GM19238 (cell line): ENCODE measurements around the gene TNK1.
"Not testable (repeated sequence)": the region's sequence is repeated elsewhere in the genome, so short reads cannot be mapped to it uniquely, and the experiment has no call there.

Experiments
- DNase-seq: peaks from one replicate; pipeline ENCODE4 v3.0.0; 2011; ENCODE audit warnings: low spot score; ENCODE audit not compliant: insufficient read length

The TNK1 gene

DNA sequence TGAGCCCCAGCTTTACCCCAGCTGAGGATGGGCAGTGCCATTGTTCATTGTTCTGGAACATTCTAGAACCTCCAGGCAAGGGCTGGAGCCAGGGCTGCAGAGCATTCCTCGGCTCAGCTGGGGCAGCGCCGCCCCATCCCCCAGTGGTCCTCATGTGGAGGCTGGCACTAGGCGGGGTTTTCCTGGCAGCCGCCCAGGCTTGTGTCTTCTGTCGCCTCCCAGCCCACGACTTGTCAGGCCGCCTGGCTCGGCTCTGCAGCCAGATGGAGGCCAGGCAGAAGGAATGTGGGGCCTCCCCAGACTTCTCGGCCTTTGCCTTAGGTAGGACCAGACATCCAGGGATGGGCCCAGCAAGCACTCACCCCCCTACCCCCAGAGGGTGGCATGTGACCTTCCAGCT, 25.8 kb upstream of the TNK1 start, which contains the start of gene TMEM95:
Gene TMEM95, plus strand, starts transcription at position 104 of the 400 bp plus-strand sequence. Its CDS starts 49 bp downstream, at position 153.
- no peak for DNase-seq

DNA sequence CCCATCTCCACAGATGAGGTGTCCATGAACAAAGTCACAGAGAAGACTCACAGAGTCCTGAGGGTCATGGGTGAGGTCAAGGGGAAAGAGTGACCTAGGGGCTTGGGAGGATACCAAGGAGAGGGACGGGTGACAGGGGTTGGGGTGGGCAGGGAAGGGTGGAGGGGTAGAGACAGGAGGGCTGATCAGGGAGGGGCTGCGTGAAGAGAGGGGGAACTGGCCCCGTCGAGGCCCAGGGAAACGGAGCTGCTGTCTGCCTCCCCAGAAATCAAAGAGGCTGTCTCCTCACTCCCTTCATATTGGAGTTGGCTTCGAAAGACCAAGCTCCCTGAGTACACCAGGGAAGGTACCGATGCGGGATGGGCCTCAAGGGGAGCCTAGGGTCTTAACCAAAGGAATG, 25.3 kb upstream of the TNK1 start:
- no peak for DNase-seq

DNA sequence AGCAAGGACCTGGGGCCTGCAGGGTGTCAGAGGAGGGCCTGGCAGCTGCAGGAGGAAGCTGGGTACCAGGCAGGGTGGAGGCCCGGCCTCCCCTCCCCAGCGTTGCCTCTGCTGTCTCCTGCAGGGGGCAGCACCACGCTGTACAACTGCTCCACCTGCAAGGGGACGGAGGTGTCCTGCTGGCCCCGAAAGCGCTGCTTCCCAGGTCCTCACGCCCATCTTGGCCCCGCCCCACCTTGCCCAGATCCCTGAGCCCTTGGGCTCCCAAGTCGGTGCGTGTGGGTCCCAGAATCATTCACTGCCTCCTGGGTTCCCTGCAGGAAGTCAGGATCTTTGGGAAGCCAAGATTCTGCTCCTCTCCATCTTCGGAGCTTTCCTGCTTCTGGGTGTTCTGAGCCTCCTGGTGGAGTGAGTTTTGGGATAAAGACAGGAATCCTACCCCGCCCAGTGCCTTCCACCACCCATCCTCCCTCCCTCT, 24.8 kb upstream of the TNK1 start:
- peak; percentile 86 for DNase-seq

DNA sequence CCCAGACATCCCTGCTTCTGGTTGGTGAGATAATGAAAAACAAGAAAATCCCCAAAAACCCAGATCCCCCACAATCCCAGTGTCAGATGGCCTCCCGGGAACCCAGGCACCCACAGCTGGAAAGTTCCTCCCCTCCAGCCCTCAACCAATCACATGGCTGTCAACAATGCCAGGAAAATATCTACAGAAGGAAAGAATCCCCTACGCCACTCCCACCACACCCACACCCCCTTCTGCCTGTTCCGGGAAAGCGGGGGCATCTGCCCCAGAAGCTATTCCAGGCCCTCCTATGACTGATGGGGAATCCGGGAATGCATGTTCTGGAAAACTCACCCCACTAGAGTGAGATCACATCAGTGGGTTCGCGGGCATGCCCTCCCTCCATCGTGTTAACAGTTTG, 24.1 kb upstream of the TNK1 start:
- no peak for DNase-seq

DNA sequence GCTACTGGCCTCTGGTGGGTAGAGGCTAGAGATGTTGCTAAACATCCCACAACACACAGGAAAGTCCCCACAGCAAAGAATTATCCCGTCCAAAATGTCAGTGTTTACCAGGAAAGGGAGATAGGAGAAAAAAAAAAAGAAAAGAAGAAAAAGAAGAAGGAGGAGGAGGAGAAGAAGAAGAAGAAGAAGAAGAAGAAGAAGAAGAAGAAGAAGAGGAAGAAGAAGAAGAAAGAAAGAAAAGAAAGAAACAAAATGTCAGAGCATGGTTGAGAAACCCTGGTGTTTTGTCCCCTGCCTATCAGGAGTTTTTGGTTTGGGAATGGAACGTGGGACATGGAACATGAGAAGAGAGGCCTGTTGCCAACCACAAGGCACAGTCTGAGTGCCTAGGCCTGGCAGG, 23.5 kb upstream of the TNK1 start:
- no peak for DNase-seq

DNA sequence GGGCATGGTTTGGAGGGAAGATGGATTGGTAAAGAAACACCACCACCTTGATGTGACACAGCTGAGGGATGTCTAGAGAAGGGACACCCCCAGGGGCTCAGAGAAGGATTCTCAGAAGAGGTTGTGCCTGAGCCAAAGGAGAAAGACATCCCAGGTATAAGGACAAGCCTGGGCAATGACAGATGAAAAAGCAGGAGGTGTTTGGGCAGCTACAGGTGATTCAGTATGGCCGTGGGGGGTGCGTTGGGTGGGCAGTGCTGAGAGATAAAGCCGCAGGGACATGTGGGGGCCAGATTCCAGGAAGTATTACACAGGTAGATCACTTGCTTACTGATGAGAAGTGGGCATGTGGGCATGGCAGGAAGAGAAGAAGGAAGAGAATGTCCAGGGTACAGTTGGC, 19.0 kb upstream of the TNK1 start:
- no peak for DNase-seq

DNA sequence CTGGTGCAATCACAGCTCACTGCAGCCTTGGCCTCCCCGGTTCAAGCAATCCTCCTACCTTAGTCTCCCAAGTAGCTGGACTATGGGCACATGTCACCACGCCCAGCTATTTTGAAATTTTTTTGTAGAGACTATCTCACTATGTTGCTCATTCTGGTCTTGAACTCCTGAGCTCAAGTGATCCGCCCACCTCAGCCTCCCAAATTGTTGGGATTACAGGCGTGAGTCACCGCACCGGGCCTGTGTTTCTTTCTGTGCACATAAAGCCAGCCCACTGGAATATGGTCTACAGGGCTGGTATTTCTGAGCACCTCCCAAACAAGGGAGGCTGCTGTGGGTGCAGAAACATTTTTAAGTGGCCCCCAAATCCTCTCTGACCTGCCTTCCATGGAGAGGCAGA, 17.6 kb upstream of the TNK1 start:
- no peak for DNase-seq

DNA sequence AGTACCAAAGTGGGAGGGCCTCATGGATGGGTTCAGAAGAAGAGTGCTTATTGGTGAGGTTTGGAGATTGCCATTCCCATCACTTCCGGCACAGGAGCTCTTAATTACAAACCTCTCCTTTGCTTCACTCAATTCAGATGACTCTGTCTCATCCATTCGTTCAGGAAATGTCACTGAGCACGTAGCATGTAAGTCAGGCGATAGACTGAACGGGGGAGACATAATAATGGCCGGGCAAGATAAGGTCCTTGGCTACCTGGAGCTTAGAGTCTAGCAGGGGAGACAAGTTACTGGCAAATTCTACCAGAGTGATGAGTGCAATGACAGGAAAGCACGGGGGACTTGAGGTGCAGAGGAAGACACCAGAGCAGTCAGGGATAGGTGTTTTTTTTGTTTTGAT, 14.9 kb upstream of the TNK1 start:
- not testable (repeated sequence) for DNase-seq

DNA sequence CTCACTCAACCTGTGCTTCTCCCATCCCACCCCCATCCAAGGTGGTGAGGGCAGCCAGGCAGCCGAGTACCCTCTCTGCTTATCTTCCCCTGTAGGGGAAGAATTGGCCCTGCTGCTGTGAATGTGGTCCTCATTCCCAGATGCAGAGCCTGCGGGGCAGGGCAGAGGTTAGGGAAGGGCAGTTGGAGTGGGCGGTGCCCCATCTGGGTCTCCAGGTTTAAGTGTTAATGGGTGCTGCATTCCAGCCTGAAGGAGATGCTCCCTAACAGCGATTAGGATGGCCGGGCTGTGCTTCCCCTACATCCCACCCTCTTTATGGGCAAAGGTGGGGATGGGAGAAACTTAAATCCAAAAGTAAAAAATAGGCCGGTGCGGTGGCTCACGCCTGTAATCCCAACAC, 13.8 kb upstream of the TNK1 start:
- DNase-seq: no peak

DNA sequence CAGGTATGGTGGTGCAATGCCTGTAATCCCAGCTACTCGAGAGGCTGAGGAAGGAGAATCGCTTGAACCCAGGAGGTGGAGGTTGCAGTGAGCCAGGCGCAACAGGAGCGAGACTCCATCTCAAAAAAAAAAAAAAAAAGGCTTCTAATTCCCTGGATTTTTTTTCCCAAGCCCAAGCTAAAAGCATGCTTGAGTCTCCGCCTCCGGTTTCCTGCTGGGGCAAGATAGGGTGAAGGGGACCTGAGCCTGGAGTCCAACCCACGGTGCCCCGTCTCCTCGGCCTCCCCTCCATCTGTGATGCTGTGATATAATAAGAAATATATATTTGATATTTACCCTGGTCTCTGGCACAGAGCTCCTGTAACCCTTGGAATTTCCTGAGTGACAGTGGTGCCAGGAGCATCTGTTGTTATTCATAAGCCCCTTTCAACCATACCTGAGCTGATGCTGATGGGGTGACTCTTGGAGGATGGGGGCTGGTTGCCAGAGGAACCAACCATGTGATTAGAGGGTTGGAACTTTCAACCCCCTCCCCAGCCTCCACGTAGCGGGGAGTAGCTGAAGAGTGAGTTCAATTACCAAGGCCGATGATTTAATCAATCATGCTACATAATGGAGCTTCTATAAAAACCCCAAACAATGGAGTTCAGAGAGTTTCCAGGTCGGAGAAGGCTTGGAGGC, 12.8 kb upstream of the TNK1 start:
- no peak for DNase-seq

DNA sequence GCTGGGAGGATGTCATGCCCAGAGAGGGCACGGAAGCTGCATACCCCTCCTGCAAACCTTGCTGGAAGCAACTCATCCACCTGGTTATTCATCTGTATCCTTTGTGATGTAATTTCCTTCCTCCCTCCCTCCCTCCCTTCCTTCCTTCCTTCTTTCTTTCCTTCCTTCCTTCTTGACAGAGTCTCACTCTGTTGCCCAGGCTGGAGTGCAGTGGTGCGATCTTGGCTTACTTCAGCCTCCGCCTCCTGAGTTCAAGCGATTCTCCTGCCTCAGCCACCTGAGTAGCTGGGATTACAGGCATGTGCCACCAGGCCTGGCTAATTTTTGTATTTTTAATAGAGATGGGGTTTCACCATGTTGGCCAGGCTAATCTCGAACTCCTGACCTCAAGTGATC, 12.3 kb upstream of the TNK1 start:
- DNase-seq: not testable (repeated sequence)

DNA sequence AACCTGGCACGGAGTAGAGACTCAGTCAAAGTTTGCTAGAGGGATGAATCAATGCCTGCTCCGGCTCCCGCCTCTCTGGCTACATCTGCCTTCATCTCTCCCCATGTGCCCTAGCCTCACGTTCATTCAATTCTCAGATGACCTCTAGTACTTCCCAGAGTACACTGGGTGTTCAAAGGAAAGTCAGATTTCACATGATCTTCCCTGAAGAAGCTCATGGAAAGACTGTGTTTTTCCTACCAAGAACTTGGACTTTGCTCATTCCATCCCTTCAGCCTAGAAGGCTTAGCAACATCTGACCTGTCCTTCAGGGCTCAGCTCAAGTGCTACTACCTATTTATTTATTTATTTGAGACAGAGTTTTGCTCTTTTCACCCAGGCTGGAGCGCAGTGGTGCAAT, 11.1 kb upstream of the TNK1 start:
- no peak for DNase-seq

DNA sequence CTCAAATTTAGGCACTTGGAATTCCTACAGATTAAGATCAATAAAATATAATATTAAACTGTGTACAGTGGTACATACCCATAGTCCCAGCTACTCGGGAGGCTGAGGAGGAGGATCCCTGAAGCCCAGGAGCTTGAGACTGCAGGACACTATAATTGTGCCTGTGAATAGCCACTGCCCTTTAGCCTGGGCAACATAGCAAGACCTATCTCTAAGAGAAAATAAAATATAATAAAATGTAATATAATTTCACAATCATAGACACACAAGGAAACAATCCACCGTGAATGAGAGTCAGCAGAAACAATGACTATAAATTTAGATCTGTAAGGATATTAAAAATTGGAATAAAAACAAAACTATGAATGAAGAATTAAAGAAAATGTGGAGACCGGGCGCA, 10.0 kb upstream of the TNK1 start:
- DNase-seq: no peak

DNA sequence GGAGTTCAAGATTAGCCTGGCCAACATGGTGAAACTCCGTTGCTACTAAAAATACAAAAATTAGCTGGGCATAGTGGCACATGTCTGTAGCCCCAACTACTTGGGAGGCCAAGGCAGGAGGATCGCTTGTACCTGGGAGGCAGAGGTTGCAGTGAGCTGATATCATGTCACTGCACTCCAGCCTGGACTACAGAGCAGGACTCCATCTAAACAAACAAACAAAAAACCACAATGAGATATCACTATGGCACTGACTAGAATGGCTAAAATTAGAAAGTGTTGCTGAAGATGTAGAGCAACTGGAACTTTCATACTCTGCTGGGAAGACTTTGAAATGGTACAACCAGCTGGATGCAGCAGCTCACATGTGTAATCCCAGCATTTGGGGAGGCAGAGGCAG, 6.5 kb upstream of the TNK1 start:
- no peak for DNase-seq

DNA sequence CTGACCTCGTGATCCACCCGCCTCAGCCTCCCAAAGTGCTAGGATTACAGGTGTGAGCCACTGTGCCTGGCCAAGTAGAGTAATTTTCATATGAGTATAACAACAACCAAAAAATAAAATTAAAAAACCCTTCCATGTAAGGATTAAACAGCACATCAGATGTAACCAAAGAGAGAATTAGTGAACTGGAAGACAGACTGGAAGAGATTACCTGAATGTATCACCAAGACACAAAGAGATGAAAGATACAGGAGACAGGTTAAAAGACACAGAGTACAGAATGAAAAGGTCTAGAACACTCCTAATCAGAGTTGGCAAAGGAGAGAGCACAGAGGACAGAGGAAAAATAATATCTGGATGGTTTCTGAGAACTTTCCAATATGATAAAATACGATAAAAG, 1.8 kb upstream of the TNK1 start:
- no peak for DNase-seq

DNA sequence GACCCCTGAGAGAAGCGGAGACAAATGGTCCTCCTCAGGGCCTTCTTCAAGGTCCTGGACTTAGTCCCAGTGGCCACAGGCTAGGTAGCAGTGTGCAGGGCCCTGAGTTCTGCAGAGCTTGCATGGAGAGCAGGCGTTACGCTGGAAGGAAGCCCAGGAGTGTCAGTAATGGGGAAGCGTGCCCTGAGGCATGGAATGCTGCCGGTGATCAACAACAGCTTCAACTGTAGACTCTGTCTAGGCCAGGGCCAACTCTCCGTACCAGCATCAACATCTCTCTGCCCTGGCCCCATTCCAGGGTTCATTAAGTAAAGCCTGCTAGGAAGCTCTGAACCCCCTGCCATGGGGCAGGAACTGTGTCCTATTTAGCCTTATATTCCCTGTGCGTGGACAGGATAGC, 568 bp upstream of the TNK1 start:
- no peak for DNase-seq

DNA sequence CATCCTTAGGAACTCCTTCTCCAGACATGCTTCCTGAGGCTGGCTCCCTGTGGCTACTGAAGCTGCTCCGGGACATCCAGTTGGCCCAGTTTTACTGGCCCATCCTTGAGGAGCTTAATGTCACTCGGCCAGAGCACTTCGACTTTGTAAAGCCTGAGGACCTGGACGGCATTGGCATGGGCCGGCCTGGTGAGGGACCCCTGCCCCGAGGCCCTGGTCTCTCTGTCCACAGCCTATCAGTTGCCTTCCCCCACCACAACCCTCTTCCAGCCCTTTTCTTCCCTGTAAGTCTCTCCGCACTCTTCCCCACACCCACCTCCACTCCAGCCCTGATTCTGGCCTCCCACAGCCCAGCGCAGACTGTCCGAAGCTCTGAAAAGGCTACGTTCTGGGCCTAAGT, 2.0 kb downstream of the TNK1 start:
- no peak for DNase-seq

DNA sequence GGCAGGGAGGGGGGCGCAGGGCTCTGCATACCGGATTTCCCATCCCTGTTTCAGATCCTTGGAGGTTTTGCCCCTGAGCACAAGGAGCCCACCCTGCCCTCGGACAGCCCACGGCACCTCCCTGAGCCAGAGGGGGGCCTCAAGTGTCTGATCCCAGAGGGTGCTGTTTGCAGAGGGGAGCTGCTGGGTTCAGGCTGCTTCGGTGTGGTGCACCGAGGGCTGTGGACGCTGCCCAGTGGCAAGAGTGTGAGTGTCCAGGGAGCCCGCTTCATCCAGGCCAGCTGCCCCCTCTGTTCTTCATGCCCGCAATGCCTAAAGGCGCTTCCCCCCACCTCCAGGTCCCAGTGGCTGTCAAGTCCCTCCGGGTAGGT, 2.5 kb downstream of the TNK1 start:
- DNase-seq: no peak

DNA sequence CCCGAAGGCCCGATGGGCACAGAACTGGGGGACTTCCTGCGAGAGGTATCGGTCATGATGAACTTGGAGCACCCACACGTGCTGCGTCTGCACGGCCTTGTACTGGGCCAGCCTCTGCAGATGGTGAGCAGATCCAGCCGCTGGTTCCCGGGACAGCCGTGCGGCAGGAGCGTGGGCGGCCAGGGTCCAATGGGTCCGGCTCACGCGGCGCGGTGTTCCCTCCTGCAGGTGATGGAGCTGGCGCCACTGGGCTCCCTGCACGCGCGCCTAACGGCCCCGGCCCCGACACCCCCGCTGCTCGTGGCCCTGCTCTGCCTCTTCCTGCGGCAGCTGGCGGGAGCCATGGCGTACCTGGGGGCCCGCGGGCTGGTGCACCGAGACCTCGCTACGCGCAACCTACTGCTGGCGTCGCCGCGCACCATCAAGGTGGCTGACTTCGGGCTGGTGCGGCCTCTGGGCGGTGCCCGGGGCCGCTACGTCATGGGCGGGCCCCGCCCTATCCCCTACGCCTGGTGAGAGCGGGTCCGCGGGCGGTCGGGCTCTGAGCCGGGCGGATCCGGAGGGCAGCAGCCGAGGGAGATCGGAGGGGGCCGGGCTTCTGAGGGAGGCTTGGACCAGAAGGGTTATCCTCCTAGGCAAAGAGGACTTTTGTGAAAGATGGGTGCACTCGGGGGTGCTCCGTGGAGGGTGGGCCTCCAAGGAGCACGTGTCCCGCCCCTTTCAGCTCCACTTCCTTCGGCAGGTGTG, 3.0 kb downstream of the TNK1 start:
- DNase-seq: peak; percentile 89

DNA sequence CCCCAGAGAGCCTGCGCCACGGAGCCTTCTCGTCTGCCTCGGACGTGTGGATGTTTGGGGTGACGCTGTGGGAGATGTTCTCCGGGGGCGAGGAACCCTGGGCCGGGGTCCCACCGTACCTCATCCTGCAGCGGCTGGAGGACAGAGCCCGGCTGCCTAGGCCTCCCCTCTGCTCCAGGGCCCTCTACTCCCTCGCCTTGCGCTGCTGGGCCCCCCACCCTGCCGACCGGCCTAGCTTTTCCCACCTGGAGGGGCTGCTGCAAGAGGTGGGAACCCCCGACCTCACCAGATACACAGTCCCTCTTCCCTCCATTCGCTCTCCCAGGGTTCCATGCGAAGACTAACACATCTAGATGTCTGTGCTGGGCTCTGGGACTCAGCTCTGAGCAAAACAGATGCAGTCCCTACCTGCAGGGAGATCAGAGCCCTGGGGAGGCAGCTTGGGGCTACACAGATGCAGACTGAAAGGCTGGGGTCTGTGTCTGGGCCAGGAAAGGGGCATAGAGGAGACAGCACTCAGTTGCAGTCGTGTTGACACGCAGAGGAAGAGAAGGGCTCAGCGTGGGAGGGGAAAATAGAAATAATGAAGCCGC, 3.7 kb downstream of the TNK1 start:
- DNase-seq: no peak

DNA sequence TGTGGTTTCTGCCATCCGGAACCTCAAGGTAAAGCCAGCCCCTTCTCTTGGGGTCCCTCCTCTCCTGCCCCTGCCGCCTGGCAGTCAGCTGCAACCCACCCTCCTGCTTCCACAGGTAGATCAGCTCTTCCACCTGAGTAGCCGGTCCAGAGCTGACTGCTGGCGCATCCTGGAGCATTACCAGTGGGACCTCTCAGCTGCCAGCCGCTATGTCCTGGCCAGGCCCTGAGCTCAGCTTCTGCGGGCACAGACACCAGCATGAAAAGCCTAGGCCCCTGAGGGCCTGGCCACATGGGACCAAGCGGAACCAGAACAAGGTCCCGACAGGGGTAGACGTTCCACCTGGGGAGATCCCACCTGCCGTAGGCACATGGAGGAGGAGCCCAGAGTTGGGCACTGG, 8.0 kb downstream of the TNK1 start:
- no peak for DNase-seq
